ENCODE results near the gene ITGA2.
"Not testable (repeated sequence)": the region's sequence is repeated elsewhere in the genome, so short reads cannot be mapped to it uniquely, and the experiment has no call there.

ITGA2 gene

DNA sequence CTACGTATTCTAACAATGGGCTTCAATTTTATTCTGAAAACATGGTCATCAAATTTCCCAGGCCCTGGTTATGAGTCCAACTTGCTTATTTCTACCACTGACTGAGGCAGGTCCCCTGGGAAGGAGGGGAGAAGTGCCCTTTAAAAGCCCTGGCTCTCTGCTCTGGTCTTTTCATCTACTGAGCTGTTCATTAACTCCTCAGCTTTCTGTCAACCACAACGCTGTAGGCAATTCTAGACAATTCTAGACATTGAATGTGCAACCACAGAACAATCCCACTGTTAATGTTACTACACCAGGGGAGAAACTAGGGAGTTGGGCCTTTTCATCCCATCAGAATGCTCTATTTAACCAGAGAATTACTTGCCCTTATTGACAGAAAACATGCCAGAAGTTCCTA lies 110.4 kb downstream of the ITGA2 start:
- DNase-seq (ENCODE audit: low spot score) = no peak

DNA sequence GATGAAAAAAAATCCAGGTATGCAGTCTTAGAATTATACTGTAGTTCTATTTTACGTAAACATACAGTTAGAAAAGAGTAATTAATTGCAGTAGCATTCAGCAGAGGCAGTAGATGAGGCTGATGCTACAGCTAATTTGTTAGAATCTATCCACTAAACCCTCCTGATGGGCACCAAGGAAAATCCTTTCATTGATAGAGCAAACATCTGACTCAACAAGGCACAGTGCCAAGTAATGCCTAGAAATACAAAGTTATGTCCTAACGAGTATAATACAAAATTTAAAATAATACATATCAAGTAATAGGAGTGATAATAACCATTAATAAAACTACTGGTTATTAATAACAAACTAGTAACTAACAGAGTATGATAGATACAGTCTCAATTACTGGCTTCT lies 111.5 kb downstream of the ITGA2 start:
- DNase-seq (ENCODE audit: low spot score) = no peak

DNA sequence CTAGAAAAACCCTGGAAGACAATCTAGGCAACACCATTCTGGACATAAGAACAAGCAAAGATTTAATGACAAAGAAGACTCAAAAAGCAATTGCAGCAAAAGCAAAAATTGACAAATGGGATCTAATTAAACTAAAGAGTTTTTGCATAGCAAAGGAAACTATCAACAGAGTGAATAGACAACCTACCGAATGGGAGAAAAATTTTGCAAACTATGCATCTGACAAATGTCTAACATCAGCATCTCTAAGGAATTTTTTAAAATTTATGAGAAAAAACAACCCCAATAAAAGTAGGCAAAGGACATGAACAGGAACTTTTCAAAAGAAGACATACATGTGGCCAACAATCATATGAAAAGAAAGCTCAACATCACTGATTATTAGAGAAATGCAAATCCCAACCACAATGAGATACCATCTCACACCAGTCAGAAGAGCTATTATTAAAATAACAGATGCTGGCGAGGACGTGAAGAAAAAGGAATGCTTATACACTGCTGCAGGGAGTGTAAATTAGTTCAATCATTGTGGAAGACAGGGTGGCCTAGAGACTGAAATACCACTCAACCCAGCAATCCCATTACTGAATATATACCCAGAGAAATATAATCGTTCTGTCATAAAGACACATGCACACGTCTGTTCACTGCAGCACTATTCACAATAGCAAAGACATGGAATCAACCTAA lies 116.6 kb downstream of the ITGA2 start:
- no peak for DNase-seq (ENCODE audit: low spot score)

DNA sequence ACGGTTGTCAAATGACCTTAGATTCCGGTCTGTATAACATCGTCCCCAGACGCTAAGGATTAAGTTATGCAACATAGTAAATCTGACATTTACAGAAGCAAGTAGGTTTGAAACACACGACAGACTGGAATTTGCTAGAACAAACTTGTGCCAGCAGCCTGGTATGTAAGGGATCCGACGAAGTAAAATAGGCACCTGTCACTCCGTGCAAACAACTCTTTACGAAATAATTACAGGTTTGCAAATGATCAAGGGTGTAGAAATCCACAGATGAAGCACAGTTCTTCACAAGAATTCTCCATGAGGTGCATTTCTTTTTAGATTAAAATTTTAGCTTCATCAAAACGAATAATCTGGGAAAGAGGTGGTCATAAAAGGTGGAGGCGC lies 119.9 kb downstream of the ITGA2 start:
- DNase-seq (ENCODE audit: low spot score) = peak; percentile 30

DNA sequence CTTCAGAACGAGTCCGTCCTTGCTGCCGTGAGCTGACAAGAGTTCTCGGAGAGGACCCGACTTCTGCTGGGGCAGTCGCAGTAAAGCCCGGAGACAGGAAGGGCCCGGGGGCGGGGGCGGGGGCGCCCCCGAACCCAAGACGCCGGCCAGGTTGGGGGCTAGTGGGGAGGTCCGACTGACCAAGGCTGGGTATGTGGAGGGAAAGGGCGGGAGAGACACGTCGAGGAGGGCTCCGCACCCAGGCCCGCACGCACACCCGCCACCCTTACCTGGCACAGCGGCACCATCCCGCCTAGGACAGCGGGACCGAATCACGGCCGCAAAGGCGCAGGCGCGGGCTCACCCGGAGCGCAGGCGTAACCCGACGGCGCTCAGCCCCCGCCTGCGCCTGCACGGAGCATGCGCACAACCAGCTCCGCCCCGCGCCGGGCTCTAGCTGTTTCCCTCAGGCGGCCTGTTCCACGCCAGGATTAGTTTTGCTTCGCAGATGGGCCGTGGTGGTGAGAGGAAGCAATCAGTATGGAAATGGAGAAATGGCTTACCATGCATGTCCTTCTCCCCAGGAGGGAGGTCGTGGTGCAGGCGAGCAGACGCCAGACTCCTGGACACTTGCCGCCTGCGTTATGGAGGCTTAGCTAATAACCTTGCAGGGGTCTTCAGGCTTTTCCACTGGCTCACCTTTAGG lies 120.4 kb downstream of the ITGA2 start, which contains the start of gene MOCS2:
MOCS2 (minus strand) TSS at position 315 of the 685 bp plus-strand sequence. CDS start 2,583 bp downstream, outside the sequence.
- peak; percentile 93 for DNase-seq (ENCODE audit: low spot score)

DNA sequence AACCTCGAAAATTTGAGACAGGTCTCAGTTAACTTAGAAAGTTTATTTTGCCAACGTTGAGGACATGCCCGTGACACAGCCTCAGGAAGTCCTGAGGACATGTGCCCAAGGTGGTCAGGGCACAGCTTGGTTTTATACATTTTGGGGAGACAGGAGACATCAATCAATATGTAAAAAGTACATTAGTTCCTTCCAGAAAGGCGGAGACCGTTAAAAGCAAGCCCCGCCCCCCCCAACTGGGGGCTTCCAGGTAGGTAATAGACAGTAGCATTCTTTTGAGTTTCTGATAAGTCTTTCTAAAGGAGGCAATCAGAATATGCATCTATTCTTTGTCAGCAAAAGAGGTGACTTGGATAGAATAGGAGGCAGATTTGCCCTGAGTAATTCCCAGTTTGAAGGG lies 121.0 kb downstream of the ITGA2 start:
- DNase-seq (ENCODE audit: low spot score) = no peak

DNA sequence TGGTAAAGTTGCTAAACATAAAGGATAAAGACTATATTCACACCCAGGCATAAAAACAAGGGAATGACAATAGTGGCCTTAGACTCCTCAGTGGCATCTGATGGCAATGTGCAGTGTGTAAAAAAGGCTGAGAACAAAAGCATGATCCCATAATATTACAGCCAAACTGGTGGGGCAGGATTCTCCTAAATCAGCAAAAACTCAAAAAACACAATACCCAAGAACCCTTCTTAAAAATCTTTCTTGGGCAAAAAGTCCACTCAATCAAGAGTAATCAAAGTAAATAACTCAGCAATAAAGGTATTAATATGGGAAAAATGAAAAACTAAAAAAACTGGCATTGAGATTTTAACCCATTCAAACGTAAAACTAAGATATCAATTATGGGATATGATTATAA lies 122.0 kb downstream of the ITGA2 start:
- DNase-seq (ENCODE audit: low spot score) = no peak

DNA sequence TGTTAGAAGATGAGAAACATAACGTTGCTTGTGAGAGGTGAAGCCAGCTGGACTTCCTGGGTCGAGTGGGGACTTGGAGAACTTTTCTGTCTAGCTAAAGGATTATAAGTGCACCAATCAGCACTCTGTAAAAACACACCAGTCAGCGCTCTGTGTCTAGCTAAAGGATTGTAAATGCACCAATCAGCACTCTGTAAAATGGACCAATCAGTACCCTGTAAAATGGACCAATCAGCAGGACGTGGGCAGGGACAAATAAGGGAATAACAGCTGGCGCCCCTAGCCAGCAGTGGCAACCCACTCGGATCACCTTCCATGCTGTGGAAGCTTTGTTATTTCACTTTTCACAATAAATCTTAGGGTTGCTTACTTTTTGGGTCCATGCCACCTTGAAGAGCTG lies 123.2 kb downstream of the ITGA2 start:
- not testable (repeated sequence) for DNase-seq (ENCODE audit: low spot score)

DNA sequence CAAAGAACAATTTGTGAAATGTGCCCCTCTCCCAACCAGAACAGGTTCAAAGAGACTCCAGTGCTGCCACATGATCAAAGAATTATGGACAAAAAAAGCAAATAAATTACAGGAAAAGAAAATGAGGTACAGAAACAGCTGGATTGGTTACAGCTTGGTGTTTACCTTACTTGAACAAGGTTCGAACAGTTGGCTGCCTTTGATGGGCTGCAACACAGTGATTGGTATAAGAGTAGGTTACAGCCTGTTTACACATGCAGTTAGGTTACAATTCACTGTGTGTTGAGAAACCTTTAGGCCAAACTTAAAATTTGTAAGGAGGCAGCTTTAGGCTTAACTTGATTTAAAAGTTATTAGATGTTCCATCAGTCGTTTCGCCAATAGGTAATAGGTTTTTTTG lies 123.8 kb downstream of the ITGA2 start:
- no peak for DNase-seq (ENCODE audit: low spot score)

DNA sequence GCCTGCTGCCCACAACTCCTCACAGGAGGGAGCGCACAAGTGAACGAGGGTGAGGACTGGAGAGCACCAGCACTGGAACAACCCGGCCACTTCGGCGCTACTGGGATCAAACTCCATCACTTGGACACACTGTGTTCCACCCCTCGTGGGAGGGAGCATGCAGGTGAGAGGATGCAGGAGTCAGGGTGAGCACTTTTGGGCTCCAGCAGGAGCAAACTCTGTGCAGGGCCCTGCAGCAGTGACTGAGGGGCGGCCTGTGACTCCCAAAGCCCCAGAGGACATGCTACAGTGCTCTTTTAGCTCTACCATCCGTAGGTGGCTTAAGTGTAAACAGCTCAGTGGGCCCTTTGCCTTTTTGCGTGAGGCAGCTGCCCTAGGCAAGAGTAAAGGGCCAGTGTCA lies 124.8 kb downstream of the ITGA2 start:
- no peak for DNase-seq (ENCODE audit: low spot score)

DNA sequence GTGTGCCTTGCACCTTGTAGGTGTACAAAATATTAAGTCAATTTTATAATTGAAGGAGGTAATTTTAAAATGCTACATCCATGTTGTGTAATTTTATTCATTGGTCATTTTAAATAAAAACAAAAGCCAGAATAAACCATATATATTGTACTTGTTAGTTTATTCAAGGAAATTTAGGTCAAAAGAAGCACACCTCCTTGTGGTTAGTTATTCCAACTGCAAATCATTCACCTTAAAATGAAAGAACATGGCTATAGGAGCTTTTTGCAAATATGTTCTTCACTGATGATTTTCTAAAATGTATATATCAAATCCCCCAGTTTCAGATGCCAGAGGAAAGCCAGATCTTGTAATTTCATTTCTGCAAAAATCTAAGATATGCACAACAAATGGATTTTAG lies 125.8 kb downstream of the ITGA2 start:
- no peak for DNase-seq (ENCODE audit: low spot score)

DNA sequence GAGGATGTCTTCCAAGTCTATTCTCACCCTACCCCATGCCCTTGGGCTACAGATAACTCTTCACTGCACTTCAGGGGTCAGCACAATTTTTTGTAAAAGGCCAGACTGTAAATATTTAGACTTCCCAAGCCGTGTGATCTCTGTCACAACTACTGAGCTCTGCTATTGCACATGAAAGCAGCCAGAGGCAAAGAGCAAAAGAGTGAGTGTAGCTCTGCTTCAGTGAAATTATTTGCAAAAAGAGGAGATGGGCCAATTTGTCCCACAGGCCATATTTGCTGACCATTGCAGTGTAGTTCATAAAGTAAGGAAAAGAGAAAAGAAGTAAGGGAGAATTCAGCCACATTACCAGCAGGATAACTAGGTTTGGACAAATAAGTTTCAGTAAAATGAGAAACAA lies 127.4 kb downstream of the ITGA2 start:
- no peak for DNase-seq (ENCODE audit: low spot score)

DNA sequence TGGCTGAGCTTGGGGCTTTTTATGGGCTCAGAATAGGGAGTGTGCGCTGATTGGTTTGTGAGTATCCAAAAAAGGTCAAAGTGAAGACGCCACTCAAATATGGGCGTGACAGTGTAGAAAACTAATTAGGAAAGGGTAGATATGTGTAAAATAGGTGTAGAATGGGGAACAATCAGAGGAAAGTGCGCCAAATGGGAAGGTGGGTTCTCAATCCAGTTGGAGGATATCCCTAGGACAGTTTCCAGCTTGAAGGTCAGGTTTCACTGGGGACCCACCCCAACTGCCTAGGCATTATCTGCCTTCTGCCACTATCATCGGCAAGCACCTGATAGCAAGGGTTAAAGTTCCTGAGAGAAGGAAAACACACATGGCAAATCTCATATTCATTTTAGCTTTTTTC lies 129.7 kb downstream of the ITGA2 start:
- DNase-seq (ENCODE audit: low spot score) = no peak

DNA sequence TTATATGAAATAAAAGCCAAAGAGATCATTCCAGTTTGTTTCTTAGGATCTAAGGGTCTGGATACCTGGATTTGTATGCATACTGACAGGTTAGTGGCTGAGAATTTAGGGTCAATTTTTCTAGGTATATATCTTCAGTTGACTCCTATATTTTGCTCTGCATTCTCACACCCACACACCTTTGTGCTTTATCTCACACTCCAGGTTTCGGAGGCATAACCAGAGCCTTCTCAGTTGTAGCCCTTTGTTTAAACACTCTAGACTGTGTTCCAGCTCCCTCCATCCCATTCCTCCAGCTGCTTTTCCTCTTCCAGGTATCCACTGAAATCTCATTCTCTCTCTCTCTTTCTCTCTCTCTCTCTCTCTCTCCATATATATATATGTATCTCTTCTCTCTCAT lies 131.0 kb downstream of the ITGA2 start:
- DNase-seq (ENCODE audit: low spot score) = no peak

DNA sequence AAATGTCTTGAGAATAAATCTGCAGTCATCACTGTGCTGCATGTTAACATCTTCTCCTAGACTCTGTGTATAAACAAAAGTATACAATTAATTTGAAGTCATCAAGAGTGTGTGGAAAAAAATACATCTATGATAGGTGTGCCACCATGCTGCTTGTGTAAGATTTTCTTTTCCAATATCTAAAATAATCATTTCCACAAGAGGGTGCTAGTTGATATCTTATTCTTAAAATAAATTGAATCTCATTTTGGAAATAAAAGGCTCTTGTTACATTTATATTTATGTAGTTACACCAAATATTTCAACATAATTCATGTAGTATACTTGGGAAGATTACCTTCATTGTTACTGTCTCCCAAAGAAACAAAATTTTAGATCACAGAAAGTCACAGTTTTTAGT lies 134.6 kb downstream of the ITGA2 start:
- DNase-seq (ENCODE audit: low spot score) = no peak

DNA sequence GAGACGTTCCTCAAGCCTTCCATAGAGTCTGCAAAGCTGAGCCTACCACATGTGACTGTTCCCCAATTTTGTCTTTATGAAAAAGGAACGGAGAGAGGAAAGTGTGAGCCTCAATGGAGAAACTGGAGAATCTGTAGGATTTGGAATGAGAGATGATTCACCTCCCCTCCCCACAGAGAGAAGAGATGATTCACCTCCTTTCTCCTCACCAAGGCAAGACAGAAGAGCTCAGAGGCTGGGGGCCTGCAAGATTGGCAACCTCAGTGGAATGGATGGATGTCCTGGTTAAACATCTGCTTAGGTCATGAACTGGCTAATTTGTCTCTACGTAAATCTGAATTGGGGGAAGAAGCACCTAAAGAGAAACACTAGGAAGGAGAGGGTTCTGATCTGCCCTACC lies 137.4 kb downstream of the ITGA2 start:
- DNase-seq (ENCODE audit: low spot score) = no peak

DNA sequence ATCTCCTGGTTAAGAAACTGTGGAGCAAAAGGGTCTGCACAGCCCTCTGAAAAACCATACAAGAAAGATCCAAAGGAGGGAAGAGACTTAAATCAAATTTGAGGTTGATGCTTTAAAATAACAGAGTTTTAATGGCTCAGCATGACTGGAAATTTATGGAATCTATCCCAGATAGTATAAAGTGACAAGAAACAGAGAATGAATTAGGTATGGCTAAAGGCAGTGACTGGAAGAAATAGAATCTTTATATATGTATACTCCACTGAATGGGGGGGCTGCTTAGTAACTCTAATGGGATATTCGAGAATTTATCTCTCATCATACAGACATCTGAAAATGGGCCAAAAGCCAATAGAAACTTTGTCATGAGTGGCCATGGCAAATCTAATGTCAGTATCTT lies 138.0 kb downstream of the ITGA2 start:
- no peak for DNase-seq (ENCODE audit: low spot score)

DNA sequence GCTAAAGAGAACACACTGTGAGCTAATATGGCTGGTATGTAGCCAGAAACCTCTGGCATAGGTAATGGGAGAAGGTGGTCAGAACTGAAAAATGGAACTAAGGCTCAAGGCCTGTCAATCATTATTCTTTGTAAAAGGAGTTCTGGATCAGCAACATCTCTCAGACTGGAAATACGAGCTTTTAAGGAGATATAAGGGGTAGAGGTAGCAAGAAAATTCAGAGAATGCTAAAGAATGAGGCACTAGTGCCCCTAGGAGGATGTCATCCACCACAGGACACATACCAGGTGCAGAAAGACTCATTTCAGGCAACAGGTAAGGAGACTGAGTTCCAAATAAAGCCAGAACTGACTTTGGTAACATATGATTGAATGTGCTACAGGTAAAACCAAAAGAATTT lies 139.3 kb downstream of the ITGA2 start:
- no peak for DNase-seq (ENCODE audit: low spot score)

DNA sequence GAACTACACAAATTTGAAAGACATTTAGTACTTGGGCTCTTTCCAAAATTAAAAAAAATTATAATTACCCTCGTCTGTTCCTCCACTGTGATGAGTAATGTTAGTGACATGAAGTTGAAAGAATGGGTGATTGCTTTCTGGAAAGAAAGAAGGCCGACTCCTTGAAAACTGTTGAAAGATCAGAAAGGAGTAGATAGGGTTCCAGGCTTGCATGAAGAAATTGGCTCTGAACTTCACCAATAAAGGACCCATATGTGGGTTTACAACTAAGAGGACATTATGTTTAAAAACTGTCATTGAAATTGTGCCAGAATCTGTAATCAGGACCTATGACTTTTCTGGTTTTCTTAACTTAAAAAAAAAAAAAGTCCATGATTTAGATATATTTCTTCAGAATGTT lies 141.1 kb downstream of the ITGA2 start:
- DNase-seq (ENCODE audit: low spot score) = no peak

DNA sequence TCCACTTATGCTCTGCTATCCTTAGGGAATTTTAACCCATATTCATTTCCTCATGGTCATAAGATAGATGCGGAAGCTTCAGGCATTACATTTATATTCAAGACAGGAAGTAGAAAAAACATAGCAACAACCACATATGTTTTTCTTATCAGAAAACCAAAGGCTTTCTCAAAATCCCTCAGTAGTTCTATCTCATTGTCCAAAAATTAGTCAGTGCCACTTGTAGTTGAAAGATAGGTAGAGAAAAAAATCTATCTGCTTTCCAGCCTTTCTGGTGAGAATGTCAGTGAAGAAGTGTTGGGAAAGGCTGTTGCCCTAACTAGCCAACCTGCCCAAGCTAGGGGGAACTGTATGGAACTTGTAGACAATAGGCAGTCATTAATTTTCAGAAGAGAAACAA lies 143.9 kb downstream of the ITGA2 start:
- no peak for DNase-seq (ENCODE audit: low spot score)

All from Ammon's horn (tissue), 1 donor.